Peyer's patch (tissue), 4 donors: Measurements from ENCODE around the gene SPATA7. TPM values are rescaled to one million over a fixed set of nuclear protein-coding genes. Genes with fewer than 3 reads are reported as not detected.

Experiments
- DNase-seq, 3 donors: peaks; one replicate each; pipeline ENCODE4 v3.0.0-alpha.2; 2017 to 2019
- H3K27ac ChIP-seq, 4 donors: fragments of 200-600 bp; sonication (generic); one replicate each; pipeline ENCODE4 v1.5.1; 2016 to 2019
- H3K27me3 ChIP-seq, 2 donors: fragments of 200-600 bp; sonication (generic); one replicate each; pipeline ENCODE4 v1.5.1; 2019
- H3K36me3 ChIP-seq, 3 donors: fragments of 200-600 bp; sonication (generic); one replicate each; pipeline ENCODE4 v1.5.1; 2016 to 2019
- H3K4me1 ChIP-seq, 4 donors: fragments of 200-600 bp; sonication (generic); one replicate each; pipeline ENCODE4 v1.5.1; 2016 to 2019
- H3K4me3 ChIP-seq, 4 donors: fragments of 200-600 bp; sonication (generic); 1 replicate in 3 of 4; 2 replicates in 1 of 4; pipeline ENCODE4 v1.5.1; 2016 to 2019; ENCODE audit warnings: mild to moderate bottlenecking in 1 of 4
- H3K9me3 ChIP-seq, 4 donors: fragments of 200-600 bp; sonication (generic); one replicate each; pipeline ENCODE4 v1.5.1; 2016 to 2019; ENCODE audit warnings: mild to moderate bottlenecking in 1 of 4
- CTCF ChIP-seq, 6 experiments: fragments of 450-650 bp in 4 of 6; fragments of 200-600 bp in 2 of 6; sonication (generic) in 1 of 6; IDR thresholded peaks; one replicate each; pipeline ENCODE4 v1.5.1; 2017 to 2019; ENCODE audit warnings: antibody characterized with exemption in 6 of 6, mild to moderate bottlenecking in 3 of 6, moderate library complexity in 1 of 6
- POLR2A ChIP-seq, 2 donors: fragments of 450-650 bp; IDR thresholded peaks; one replicate each; pipeline ENCODE4 v1.5.1; 2017; ENCODE audit warnings: antibody characterized with exemption in 2 of 2, mild to moderate bottlenecking in 2 of 2, moderate library complexity in 2 of 2
- total RNA-seq, 4 donors: library from RNA; depleted of rRNA; stranded (reverse); fragments of >200 nt; gene quantifications; one replicate each; pipeline ENCODE4 v1.1.0, GENCODE V29; 2016

Gene SPATA7
- total RNA-seq, 4 donors from 2014 or later = 2.6 to 27.2 (median 9.0) TPM

- H3K4me3 ChIP-seq = no peak overlapping the region
- no peaks in the 10 kb centered on the region for H3K36me3 ChIP-seq
- no peak overlapping the region for H3K27ac ChIP-seq
- no peaks in the 10 kb centered on the region for H3K27me3 ChIP-seq
- no peaks in the 10 kb centered on the region for H3K9me3 ChIP-seq
- TF ChIP-seq CTCF (IDR thresholded peaks at IDR 0.05) (no peak), POLR2A (IDR thresholded peaks at IDR 0.05) (no peak)
- DNase-seq = no peak
- no peaks in the 10 kb centered on the region for H3K4me1 ChIP-seq
Observed at GRCh38 chr14:88351966-88352691, 33.3 kb upstream of the SPATA7 start.

- DNase-seq = no peak
- Histone ChIP-seq H3K9me3 (no peaks in the 10 kb centered on the region), H3K27me3 (no peaks in the 10 kb centered on the region), H3K27ac (no peak overlapping the region), H3K4me1 (no peaks in the 10 kb centered on the region), H3K4me3 (no peak overlapping the region), H3K36me3 (no peaks in the 10 kb centered on the region)
- TF ChIP-seq CTCF (IDR thresholded peaks at IDR 0.05) (no peak), POLR2A (IDR thresholded peaks at IDR 0.05) (no peak)
Observed at GRCh38 chr14:88352698-88353097, 32.8 kb upstream of the SPATA7 start.

GRCh38 chr14:88354358-88354757, 31.1 kb upstream of the SPATA7 start:
- H3K27me3 ChIP-seq = no peaks in the 10 kb centered on the region
- H3K4me1 ChIP-seq = no peaks in the 10 kb centered on the region
- no peak overlapping the region for H3K27ac ChIP-seq
- no peak for DNase-seq
- no peak overlapping the region for H3K4me3 ChIP-seq
- no peaks in the 10 kb centered on the region for H3K9me3 ChIP-seq
- TF ChIP-seq CTCF (IDR thresholded peaks at IDR 0.05) = no peak
- H3K36me3 ChIP-seq = no peaks in the 10 kb centered on the region

GRCh38 chr14:88359500-88359899, 26.0 kb upstream of the SPATA7 start:
- TF ChIP-seq POLR2A (IDR thresholded peaks at IDR 0.05) = no peak
- no peak for TF ChIP-seq CTCF (IDR thresholded peaks at IDR 0.05)
- H3K36me3 ChIP-seq = no peaks in the 10 kb centered on the region
- H3K9me3 ChIP-seq = no peaks in the 10 kb centered on the region
- H3K27ac ChIP-seq = no peak overlapping the region
- H3K4me1 ChIP-seq = no peaks in the 10 kb centered on the region
- no peaks in the 10 kb centered on the region for H3K27me3 ChIP-seq
- no peak for DNase-seq
- no peak overlapping the region for H3K4me3 ChIP-seq

- TF ChIP-seq CTCF (IDR thresholded peaks at IDR 0.05) = no peak
- no peak for TF ChIP-seq POLR2A (IDR thresholded peaks at IDR 0.05)
- DNase-seq = no peak
- no peaks in the 10 kb centered on the region for H3K36me3 ChIP-seq
Observed at GRCh38 chr14:88363644-88364043, 21.8 kb upstream of the SPATA7 start.

More at GRCh38 chr14:88363644-88364043, 21.8 kb upstream of the SPATA7 start:
- Histone ChIP-seq H3K27ac (no peak overlapping the region), H3K4me1 (no peaks in the 10 kb centered on the region), H3K9me3 (no peaks in the 10 kb centered on the region), H3K4me3 (no peak overlapping the region), H3K27me3 (no peaks in the 10 kb centered on the region)
